Glutamatergic neuron (in vitro differentiated cells): Measurements from ENCODE around the gene NSMCE1. TPM values are rescaled to one million over a fixed set of nuclear protein-coding genes. Genes with fewer than 3 reads are reported as not detected.
A peak's percentile ranks its signal among the peaks of the same experiment; 100 is the strongest.

Source experiments
- DNase-seq: peaks from one replicate; pipeline ENCODE4 v3.0.0; 2022
- H3K27ac Mint-ChIP-seq: one replicate; pipeline ENCODE4 v1.8.0; 2020; ENCODE audit warnings: mild to moderate bottlenecking, mixed read lengths, inconsistent platforms; ENCODE audit not compliant: unreplicated experiment
- H3K27me3 Mint-ChIP-seq: one replicate; pipeline ENCODE4 v1.8.0; 2020; ENCODE audit warnings: mild to moderate bottlenecking, moderate library complexity, mixed read lengths, inconsistent platforms; ENCODE audit not compliant: unreplicated experiment
- H3K36me3 Mint-ChIP-seq: one replicate; pipeline ENCODE4 v1.8.0; 2020; ENCODE audit warnings: mild to moderate bottlenecking, mixed read lengths, inconsistent platforms; ENCODE audit not compliant: unreplicated experiment
- H3K4me1 Mint-ChIP-seq: one replicate; pipeline ENCODE4 v1.8.0; 2020; ENCODE audit warnings: mild to moderate bottlenecking, low read depth, mixed read lengths, inconsistent platforms; ENCODE audit not compliant: unreplicated experiment
- H3K4me3 Mint-ChIP-seq: one replicate; pipeline ENCODE4 v1.8.0; 2020; ENCODE audit warnings: mild to moderate bottlenecking, mixed read lengths, inconsistent platforms; ENCODE audit not compliant: unreplicated experiment
- H3K9me3 Mint-ChIP-seq: one replicate; pipeline ENCODE4 v1.8.0; 2020; ENCODE audit warnings: mild to moderate bottlenecking, moderate library complexity, mixed read lengths, inconsistent platforms; ENCODE audit not compliant: unreplicated experiment
- total RNA-seq: library from RNA; stranded (reverse); fragmentation: NEBNext Ultra II Directional; extraction: Animal tissue kit (Norgen Biotek cat#: 25700); gene quantifications from one replicate; pipeline ENCODE4 v1.2.1, GENCODE V29; 2021; ENCODE audit not compliant: unreplicated experiment
- TF ChIP-seq, protein P1 (sequence below): fragments of 200-600 bp; sonication (generic); IDR thresholded peaks from one replicate; pipeline ENCODE4 v1.5.0; 2021; ENCODE audit not compliant: partially characterized antibody, unreplicated experiment

NSMCE1 gene
- total RNA-seq, 1 donor from 2014 or later: 32.7 TPM

- Mint-ChIP-seq H3K9me3 (peaks cover 4% of the 10 kb centered on the region), H3K27me3 (peaks cover 12% of the 10 kb centered on the region), H3K36me3 (no peaks in the 10 kb centered on the region), H3K4me3 (peak overlapping the region; percentile 84), H3K27ac (no peak overlapping the region), H3K4me1 (peaks cover 4% of the 10 kb centered on the region)
- TF ChIP-seq, protein P1, sequence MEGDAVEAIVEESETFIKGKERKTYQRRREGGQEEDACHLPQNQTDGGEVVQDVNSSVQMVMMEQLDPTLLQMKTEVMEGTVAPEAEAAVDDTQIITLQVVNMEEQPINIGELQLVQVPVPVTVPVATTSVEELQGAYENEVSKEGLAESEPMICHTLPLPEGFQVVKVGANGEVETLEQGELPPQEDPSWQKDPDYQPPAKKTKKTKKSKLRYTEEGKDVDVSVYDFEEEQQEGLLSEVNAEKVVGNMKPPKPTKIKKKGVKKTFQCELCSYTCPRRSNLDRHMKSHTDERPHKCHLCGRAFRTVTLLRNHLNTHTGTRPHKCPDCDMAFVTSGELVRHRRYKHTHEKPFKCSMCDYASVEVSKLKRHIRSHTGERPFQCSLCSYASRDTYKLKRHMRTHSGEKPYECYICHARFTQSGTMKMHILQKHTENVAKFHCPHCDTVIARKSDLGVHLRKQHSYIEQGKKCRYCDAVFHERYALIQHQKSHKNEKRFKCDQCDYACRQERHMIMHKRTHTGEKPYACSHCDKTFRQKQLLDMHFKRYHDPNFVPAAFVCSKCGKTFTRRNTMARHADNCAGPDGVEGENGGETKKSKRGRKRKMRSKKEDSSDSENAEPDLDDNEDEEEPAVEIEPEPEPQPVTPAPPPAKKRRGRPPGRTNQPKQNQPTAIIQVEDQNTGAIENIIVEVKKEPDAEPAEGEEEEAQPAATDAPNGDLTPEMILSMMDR: no peak
- DNase-seq: no peak
Measured at GRCh38 chr16:27312580-27313421, 44.2 kb upstream of the NSMCE1 start.

GRCh38 chr16:27311897-27312303 lies 43.3 kb upstream of the NSMCE1 start:
- Mint-ChIP-seq H3K36me3 (no peaks in the 10 kb centered on the region), H3K27ac (peak overlapping the region; percentile 38), H3K4me1 (peaks cover 4% of the 10 kb centered on the region), H3K4me3 (no peak overlapping the region), H3K27me3 (peaks cover 12% of the 10 kb centered on the region), H3K9me3 (peaks cover 4% of the 10 kb centered on the region)
- DNase-seq: no peak
- TF ChIP-seq, protein P1: no peak

- Mint-ChIP-seq H3K4me3 (no peak overlapping the region), H3K27ac (peak overlapping the region; percentile 38), H3K9me3 (peaks cover 6% of the 10 kb centered on the region)
Measured at GRCh38 chr16:27311448-27311830, 42.9 kb upstream of the NSMCE1 start.

DNA sequence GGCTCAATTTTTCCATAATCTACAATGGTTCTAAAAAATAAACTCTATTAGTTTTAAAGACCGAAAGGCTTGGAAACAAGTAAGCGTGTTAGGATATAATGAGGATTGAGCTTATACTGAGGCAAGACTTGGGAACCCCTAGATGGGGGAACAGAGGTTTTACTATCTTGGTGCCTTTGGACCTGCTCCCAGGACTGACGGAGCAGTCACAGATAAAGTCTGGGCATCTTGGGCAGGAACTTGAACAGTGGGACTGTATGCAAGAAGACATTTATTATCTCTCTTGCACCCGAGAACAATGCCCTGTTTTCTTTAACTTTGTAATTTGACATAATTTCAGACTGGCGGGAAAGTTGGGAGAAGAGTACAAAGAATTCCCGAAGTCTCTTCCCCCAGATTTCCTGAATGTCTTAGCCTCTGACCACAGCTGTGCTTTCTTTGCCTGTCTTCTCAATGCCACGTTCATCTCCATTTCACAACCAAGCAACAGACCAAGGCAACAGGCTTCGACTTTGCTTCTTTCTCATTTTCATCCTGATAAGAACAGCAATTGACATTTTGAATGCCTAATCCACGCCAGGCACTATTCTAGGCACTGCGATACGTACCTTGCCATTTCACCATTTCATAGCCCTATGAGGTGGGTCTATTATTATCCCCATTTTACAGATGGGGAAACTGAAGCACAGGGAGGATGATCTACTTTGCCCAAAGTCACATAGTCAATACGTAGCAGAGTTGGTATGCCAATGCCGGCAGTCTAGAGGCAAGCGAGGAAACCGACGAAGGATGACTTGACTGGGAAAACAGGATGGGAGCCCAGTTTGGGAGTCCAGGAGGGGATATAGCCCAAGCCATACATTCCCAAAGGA lies 42.2 kb upstream of the NSMCE1 start:
- Mint-ChIP-seq H3K4me1 (peaks cover 4% of the 10 kb centered on the region), H3K27me3 (peaks cover 13% of the 10 kb centered on the region), H3K27ac (no peak overlapping the region)

More at GRCh38 chr16:27311448-27311830, 42.9 kb upstream of the NSMCE1 start:
- TF ChIP-seq, protein P1: no peak
- Mint-ChIP-seq H3K4me1 (peaks cover 4% of the 10 kb centered on the region), H3K27me3 (peaks cover 13% of the 10 kb centered on the region), H3K36me3 (no peaks in the 10 kb centered on the region)
- no peak for DNase-seq

More for the DNA sequence above, 42.2 kb upstream of the NSMCE1 start:
- TF ChIP-seq, protein P1: no peak
- peaks cover 4% of the 10 kb centered on the region for H3K36me3 Mint-ChIP-seq
- H3K4me3 Mint-ChIP-seq: no peak overlapping the region
- no peak for DNase-seq
- H3K9me3 Mint-ChIP-seq: peaks cover 7% of the 10 kb centered on the region
